Measurements from ENCODE around the gene DESI2.
"Not testable (repeated sequence)": the region's sequence is repeated elsewhere in the genome, so short reads cannot be mapped to it uniquely, and the experiment has no call there.

GRCh38 chr1:244666672-244667418, 13.9 kb downstream of the DESI2 start:
- TF ChIP-seq EP300, CTCF, POLR2A, POLR2AphosphoS5 (IDR thresholded peaks at IDR 0.05): not testable (repeated sequence)

Measured in stomach (tissue), 4 donors.